HepG2 (cell line): Measurements from ENCODE around the gene GAB3. TPM values are rescaled to one million over a fixed set of nuclear protein-coding genes. Genes with fewer than 3 reads are reported as not detected.

Experiments used
- ATF7 ChIP-seq, 2 experiments: fragments of 450-650 bp in 1 of 2; sonication (generic) in 1 of 2; formaldehyde crosslinking in 1 of 2; IDR thresholded peaks; 2 replicates each; pipeline versions ENCODE4 v1.4.0 to v1.6.1; 2016 to 2020; ENCODE audit warnings: antibody characterized with exemption in 1 of 2, mild to moderate bottlenecking in 1 of 2, missing genetic modification reagents in 1 of 2
- CCAR2 ChIP-seq: fragments of 200-400 bp; formaldehyde crosslinking; optimal IDR thresholded peaks from 2 replicates; pipeline ENCODE3; 2018; ENCODE audit warnings: low read depth, mild to moderate bottlenecking, low read length, moderate library complexity
- CEBPG ChIP-seq: IDR thresholded peaks from 2 replicates; pipeline ENCODE4 v1.6.1; 2016
- CREM ChIP-seq, 2 experiments: sonication (generic) in 1 of 2; formaldehyde crosslinking in 1 of 2; IDR thresholded peaks; 2 replicates each; pipeline versions ENCODE4 v1.4.0 to v1.6.1; 2016 to 2020; ENCODE audit warnings: antibody characterized with exemption in 1 of 2, mild to moderate bottlenecking in 1 of 2, missing genetic modification reagents in 1 of 2
- DPF2 ChIP-seq: sonication (generic); formaldehyde crosslinking; IDR thresholded peaks from 2 replicates; pipeline ENCODE4 v1.4.0; 2020; ENCODE audit warnings: mild to moderate bottlenecking, low read depth, missing genetic modification reagents, borderline replicate concordance
- EP300 ChIP-seq, 3 experiments: sonication (generic) in 1 of 3; formaldehyde crosslinking in 1 of 3; IDR thresholded peaks; 2 replicates each; pipeline versions ENCODE4 v1.5.1 to v1.6.1; 2011 to 2020; ENCODE audit warnings: low read depth in 2 of 3, low read length in 2 of 3, borderline replicate concordance in 1 of 3, improper control_type of control experiment in 1 of 3, mild to moderate bottlenecking in 1 of 3, missing genetic modification reagents in 1 of 3, moderate library complexity in 1 of 3
- ETV5 ChIP-seq: IDR thresholded peaks from 2 replicates; pipeline ENCODE4 v1.6.1; 2018; ENCODE audit warnings: missing biosample characterization, missing genetic modification reagents, inconsistent platforms, borderline replicate concordance
- FOXP1 ChIP-seq, 2 experiments: fragments of 450-650 bp in 1 of 2; IDR thresholded peaks; 2 replicates each; pipeline ENCODE4 v1.6.1; 2017 to 2018; ENCODE audit warnings: antibody characterized with exemption in 1 of 2
- HHEX ChIP-seq: IDR thresholded peaks from 2 replicates; pipeline ENCODE4 v1.6.1; 2016; ENCODE audit warnings: control low read depth
- HNF4A ChIP-seq: sonication (generic); formaldehyde crosslinking; IDR thresholded peaks from 2 replicates; pipeline ENCODE4 v1.4.0; 2020; ENCODE audit warnings: missing genetic modification reagents
- HNF4G ChIP-seq, 2 experiments: sonication (generic) in 1 of 2; formaldehyde crosslinking in 1 of 2; IDR thresholded peaks; 2 replicates each; pipeline versions ENCODE4 v1.4.0 to v1.6.1; 2011 to 2020; ENCODE audit warnings: borderline replicate concordance in 2 of 2, low read depth in 2 of 2, mild to moderate bottlenecking in 2 of 2, low read length in 1 of 2, missing genetic modification reagents in 1 of 2, moderate library complexity in 1 of 2
- HOXD1 ChIP-seq: sonication (generic); formaldehyde crosslinking; IDR thresholded peaks from 2 replicates; pipeline ENCODE4 v1.5.0; 2020; ENCODE audit warnings: missing genetic modification reagents
- ISL2 ChIP-seq: sonication (generic); formaldehyde crosslinking; IDR thresholded peaks from 2 replicates; pipeline ENCODE4 v1.5.0; 2020; ENCODE audit warnings: missing genetic modification reagents
- JUND ChIP-seq: sonication (generic); formaldehyde crosslinking; IDR thresholded peaks from 2 replicates; pipeline ENCODE4 v1.8.0; 2022; ENCODE audit warnings: mild to moderate bottlenecking, missing genetic modification reagents
- NR2F1 ChIP-seq, 2 experiments: fragments of 450-650 bp in 1 of 2; formaldehyde crosslinking in 1 of 2; IDR thresholded peaks; 2 replicates each; pipeline versions ENCODE4 v1.5.0 to v1.6.1; 2016 to 2020; ENCODE audit warnings: mild to moderate bottlenecking in 1 of 2, missing compliant biosample characterization in 1 of 2, missing genetic modification reagents in 1 of 2, moderate library complexity in 1 of 2
- PHF21A ChIP-seq: sonication (generic); formaldehyde crosslinking; IDR thresholded peaks from 2 replicates; pipeline ENCODE4 v1.5.0; 2020; ENCODE audit warnings: mild to moderate bottlenecking, missing genetic modification reagents
- SOX13 ChIP-seq, 3 experiments: fragments of 450-650 bp in 1 of 3; sonication (generic) in 1 of 3; formaldehyde crosslinking in 1 of 3; IDR thresholded peaks in 2 of 3; conservative IDR thresholded peaks in 1 of 3; 2 replicates each; pipeline versions ENCODE4 v1.5.0 to v1.6.1; 2016 to 2020; ENCODE audit warnings: antibody characterized with exemption in 1 of 3, mild to moderate bottlenecking in 1 of 3, missing compliant biosample characterization in 1 of 3, missing genetic modification reagents in 1 of 3, moderate library complexity in 1 of 3
- TEAD3 ChIP-seq: optimal IDR thresholded peaks from 2 replicates; pipeline ENCODE3; 2016; ENCODE audit warnings: borderline replicate concordance
- ZNF224 ChIP-seq: sonication (generic); formaldehyde crosslinking; IDR thresholded peaks from 2 replicates; pipeline ENCODE4 v1.5.0; 2020; ENCODE audit warnings: mild to moderate bottlenecking, missing genetic modification reagents
- ZNF737 ChIP-seq: sonication (generic); formaldehyde crosslinking; IDR thresholded peaks from 2 replicates; pipeline ENCODE4 v1.5.0; 2020; ENCODE audit warnings: missing genetic modification reagents, mild to moderate bottlenecking, borderline replicate concordance
- polyA plus RNA-seq, 8 experiments: library from polyadenylated mRNA; depleted of rRNA in 3 of 8; stranded (reverse) in 7 of 8; unstranded in 1 of 8; fragments of >200 nt; fragmentation: Illumina TruSeq in 4 of 8; extraction: Trizol in 4 of 8; gene quantifications; 2 replicates each; pipeline versions ENCODE4 v1.2.1 to v1.2.3, GENCODE V29; 2011 to 2016; ENCODE audit warnings: low read depth in 4 of 8, missing spikeins in 1 of 8, mixed read lengths in 1 of 8; ENCODE audit not compliant: insufficient read depth in 1 of 8
- total RNA-seq, 5 experiments: library from RNA; depleted of rRNA; stranded (reverse); fragments of >200 nt; fragmentation: Illumina TruSeq; extraction: Trizol; gene quantifications; 2 replicates each; pipeline ENCODE4 v1.2.3, GENCODE V29; 2016; ENCODE audit warnings: low read depth in 1 of 5
- TF ChIP-seq, protein P1 (sequence below): sonication (generic); formaldehyde crosslinking; IDR thresholded peaks from 2 replicates; pipeline ENCODE4 v1.4.0; 2020; ENCODE audit warnings: mild to moderate bottlenecking, missing genetic modification reagents
- TF ChIP-seq, protein P2 (sequence below): IDR thresholded peaks from 2 replicates; pipeline ENCODE4 v1.6.1; 2016; ENCODE audit warnings: mild to moderate bottlenecking
- TF ChIP-seq, protein P3 (sequence below): sonication (generic); formaldehyde crosslinking; IDR thresholded peaks from 2 replicates; pipeline ENCODE4 v1.5.1; 2020; ENCODE audit warnings: mild to moderate bottlenecking, missing genetic modification reagents, moderate library complexity

The GAB3 gene
- total and polyA plus RNA-seq, 2 of the 13 experiments (the other 11 are each of a cell fraction or from before 2014, with no cell fraction given) = not detected

DNA sequence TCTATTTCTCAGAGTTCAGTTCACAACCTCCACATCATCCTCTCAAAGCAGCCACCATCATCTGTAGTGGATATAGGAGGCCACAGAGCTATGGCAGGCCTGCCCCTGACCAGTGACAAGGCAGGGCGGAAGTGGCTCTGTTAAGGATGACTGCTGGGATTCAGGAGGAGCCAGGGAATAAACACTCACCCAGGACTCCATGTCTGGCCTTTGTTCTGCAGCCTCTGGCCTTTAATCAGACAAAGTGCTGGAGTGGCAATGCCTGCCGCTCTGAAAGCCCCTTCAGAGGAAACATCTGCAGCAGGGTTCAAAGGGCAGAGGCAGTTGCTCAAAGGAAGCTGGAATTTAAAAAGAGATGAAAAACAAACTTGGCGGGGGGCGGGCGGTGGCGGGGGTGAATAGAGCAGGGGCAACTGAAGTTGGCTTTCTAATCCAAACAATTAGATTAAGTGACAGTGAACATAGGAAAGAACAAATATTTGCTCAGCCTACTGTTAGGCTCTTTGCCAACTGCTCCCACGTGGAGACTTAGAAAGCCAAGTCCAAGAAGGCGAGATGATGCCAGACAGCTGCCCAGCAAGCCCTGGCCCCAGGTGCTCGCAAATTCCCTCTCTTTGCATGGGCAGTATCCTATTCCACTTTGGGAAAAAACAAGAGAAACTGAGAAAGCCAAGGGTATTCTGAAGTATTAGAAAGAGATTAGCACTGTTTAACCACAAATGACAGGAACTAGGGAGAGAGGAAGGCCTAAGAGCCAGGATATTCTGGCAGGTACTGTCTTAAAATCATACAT lies 48.9 kb upstream of the GAB3 start (continued):
- TF ChIP-seq HNF4G (IDR thresholded peaks at IDR 0.05; ENCODE audit: borderline replicate concordance, low read depth, low read length) (peak; percentile 74), HNF4G (CRISPR knock-in tag; IDR thresholded peaks at IDR 0.05; ENCODE audit: borderline replicate concordance, low read depth) (peak; percentile 47; the same call in 1 of the 2 replicates), ETV5 (CRISPR knock-in tag) (peak; percentile 52; the same call in 1 of the 2 replicates), EP300 (IDR thresholded peaks at IDR 0.05; ENCODE audit: low read depth in 2 of 2, low read length in 2 of 2) (peak in 1 of 2 experiments; percentile 77; a peak in 2 of 4 replicates), EP300 (CRISPR knock-in tag; IDR thresholded peaks at IDR 0.05; ENCODE audit: borderline replicate concordance) (peak; percentile 31; the same call in 1 of the 2 replicates), ATF7 (IDR thresholded peaks at IDR 0.05) (no peak), ATF7 (CRISPR knock-in tag; IDR thresholded peaks at IDR 0.05) (no peak), HHEX (CRISPR knock-in tag) (peak; percentile 82), HOXD1 (CRISPR knock-in tag) (no peak), TEAD3 (CRISPR knock-in tag) (peak; percentile 61), HNF4A (CRISPR knock-in tag) (peak; percentile 66), FOXP1 (IDR thresholded peaks at IDR 0.05) (no peak), FOXP1 (CRISPR knock-in tag; IDR thresholded peaks at IDR 0.05) (peak; percentile 52), ISL2 (CRISPR knock-in tag) (peak; percentile 55; the same call in 1 of the 2 replicates), JUND (CRISPR knock-in tag) (no peak), DPF2 (CRISPR knock-in tag) (0 out of 2 replicates have a peak, but pooled peaks have one; percentile 31), SOX13 (IDR thresholded peaks at IDR 0.05) (peak; percentile 29; the same call in 1 of the 2 replicates), SOX13 (CRISPR knock-in tag; conservative IDR thresholded peaks at IDR 0.05 in 1 of 2, IDR thresholded peaks at IDR 0.05 in 1 of 2) (peak in 1 of 2 experiments; percentile 76; a peak in 2 of 4 replicates), ZNF737 (CRISPR knock-in tag) (no peak), CREM (IDR thresholded peaks at IDR 0.05) (peak; percentile 44; the same call in 1 of the 2 replicates), CREM (CRISPR knock-in tag; IDR thresholded peaks at IDR 0.05) (no peak), ZNF224 (CRISPR knock-in tag) (no peak), NR2F1 (CRISPR knock-in tag; IDR thresholded peaks at IDR 0.05) (peak; percentile 15 to 70; a peak in 2 of 4 replicates), CEBPG (CRISPR knock-in tag) (no peak), CCAR2 (no peak), PHF21A (CRISPR knock-in tag) (peak; percentile 76)
- TF ChIP-seq, protein P1, sequence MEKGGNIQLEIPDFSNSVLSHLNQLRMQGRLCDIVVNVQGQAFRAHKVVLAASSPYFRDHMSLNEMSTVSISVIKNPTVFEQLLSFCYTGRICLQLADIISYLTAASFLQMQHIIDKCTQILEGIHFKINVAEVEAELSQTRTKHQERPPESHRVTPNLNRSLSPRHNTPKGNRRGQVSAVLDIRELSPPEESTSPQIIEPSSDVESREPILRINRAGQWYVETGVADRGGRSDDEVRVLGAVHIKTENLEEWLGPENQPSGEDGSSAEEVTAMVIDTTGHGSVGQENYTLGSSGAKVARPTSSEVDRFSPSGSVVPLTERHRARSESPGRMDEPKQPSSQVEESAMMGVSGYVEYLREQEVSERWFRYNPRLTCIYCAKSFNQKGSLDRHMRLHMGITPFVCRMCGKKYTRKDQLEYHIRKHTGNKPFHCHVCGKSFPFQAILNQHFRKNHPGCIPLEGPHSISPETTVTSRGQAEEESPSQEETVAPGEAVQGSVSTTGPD (CRISPR knock-in tag) = no peak
- TF ChIP-seq, protein P2, sequence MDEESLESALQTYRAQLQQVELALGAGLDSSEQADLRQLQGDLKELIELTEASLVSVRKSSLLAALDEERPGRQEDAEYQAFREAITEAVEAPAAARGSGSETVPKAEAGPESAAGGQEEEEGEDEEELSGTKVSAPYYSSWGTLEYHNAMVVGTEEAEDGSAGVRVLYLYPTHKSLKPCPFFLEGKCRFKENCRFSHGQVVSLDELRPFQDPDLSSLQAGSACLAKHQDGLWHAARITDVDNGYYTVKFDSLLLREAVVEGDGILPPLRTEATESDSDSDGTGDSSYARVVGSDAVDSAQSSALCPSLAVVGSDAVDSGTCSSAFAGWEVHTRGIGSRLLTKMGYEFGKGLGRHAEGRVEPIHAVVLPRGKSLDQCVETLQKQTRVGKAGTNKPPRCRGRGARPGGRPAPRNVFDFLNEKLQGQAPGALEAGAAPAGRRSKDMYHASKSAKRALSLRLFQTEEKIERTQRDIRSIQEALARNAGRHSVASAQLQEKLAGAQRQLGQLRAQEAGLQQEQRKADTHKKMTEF (CRISPR knock-in tag) = 0 out of 2 replicates have a peak, but pooled peaks have one; percentile 28
- TF ChIP-seq, protein P3, sequence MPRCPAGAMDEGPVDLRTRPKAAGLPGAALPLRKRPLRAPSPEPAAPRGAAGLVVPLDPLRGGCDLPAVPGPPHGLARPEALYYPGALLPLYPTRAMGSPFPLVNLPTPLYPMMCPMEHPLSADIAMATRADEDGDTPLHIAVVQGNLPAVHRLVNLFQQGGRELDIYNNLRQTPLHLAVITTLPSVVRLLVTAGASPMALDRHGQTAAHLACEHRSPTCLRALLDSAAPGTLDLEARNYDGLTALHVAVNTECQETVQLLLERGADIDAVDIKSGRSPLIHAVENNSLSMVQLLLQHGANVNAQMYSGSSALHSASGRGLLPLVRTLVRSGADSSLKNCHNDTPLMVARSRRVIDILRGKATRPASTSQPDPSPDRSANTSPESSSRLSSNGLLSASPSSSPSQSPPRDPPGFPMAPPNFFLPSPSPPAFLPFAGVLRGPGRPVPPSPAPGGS (CRISPR knock-in tag) = no peak
